ENCODE measurements around the gene UCP1. TPM values are rescaled to one million over a fixed set of nuclear protein-coding genes. Genes with fewer than 3 reads are reported as not detected.
"Not testable (repeated sequence)": the region's sequence is repeated elsewhere in the genome, so short reads cannot be mapped to it uniquely, and the experiment has no call there.

UCP1 gene
- total RNA-seq, 1 donor from 2014 or later: under 0.01 TPM

- TF ChIP-seq CTCF (IDR thresholded peaks at IDR 0.05; ENCODE audit: insufficient read depth, low read length, severe bottlenecking): no peak
- DNase-seq (ENCODE audit: low read depth) (peak; percentile 26), FAIRE-seq (no peak)
- Histone ChIP-seq H3K4me3 (ENCODE audit: low read depth, low read length) (no peak overlapping the region), H3K36me3 (ENCODE audit: control insufficient read depth, insufficient read depth, low read length) (no peaks in the 10 kb centered on the region), H3K27me3 (ENCODE audit: control insufficient read depth, insufficient read depth, low read length) (no peaks in the 10 kb centered on the region)
These were observed 34.7 kb downstream of the UCP1 start for GRCh38 chr4:140533951-140534480.

GRCh38 chr4:140529434-140529833 is 39.3 kb downstream of the UCP1 start:
- no peak for FAIRE-seq
- no peaks in the 10 kb centered on the region for H3K27me3 ChIP-seq (ENCODE audit: control insufficient read depth, insufficient read depth, low read length)
- no peak for DNase-seq (ENCODE audit: low read depth)
- TF ChIP-seq CTCF (IDR thresholded peaks at IDR 0.05; ENCODE audit: insufficient read depth, low read length, severe bottlenecking): no peak
- H3K36me3 ChIP-seq (ENCODE audit: control insufficient read depth, insufficient read depth, low read length): no peaks in the 10 kb centered on the region
- no peak overlapping the region for H3K4me3 ChIP-seq (ENCODE audit: low read depth, low read length)

- Histone ChIP-seq H3K4me3 (ENCODE audit: low read depth, low read length) (peak within 1 kb of the TSS; percentile 89), H3K27me3 (ENCODE audit: control insufficient read depth, insufficient read depth, low read length) (no peaks in the 10 kb centered on the region), H3K36me3 (ENCODE audit: control insufficient read depth, insufficient read depth, low read length) (no peaks in the 10 kb centered on the region)
- peak; percentile 99 for TF ChIP-seq CTCF (IDR thresholded peaks at IDR 0.05; ENCODE audit: insufficient read depth, low read length, severe bottlenecking)
- peak; percentile 88 for DNase-seq (ENCODE audit: low read depth)
- FAIRE-seq: no peak
These were observed 44.7 kb downstream of the UCP1 start, which contains the start of gene ELMOD2 for GRCh38 chr4:140523857-140524742. Gene ELMOD2, plus strand, starts transcription at chr4:140524168. Its CDS starts 1,261 bp downstream, at chr4:140525429.

- FAIRE-seq (no peak), DNase-seq (ENCODE audit: low read depth) (no peak)
- Histone ChIP-seq H3K4me3 (ENCODE audit: low read depth, low read length) (peak overlapping the region; percentile 89), H3K36me3 (ENCODE audit: control insufficient read depth, insufficient read depth, low read length) (no peaks in the 10 kb centered on the region), H3K27me3 (ENCODE audit: control insufficient read depth, insufficient read depth, low read length) (no peaks in the 10 kb centered on the region)
- no peak for TF ChIP-seq CTCF (IDR thresholded peaks at IDR 0.05; ENCODE audit: insufficient read depth, low read length, severe bottlenecking)
These were observed 45.3 kb downstream of the UCP1 start for GRCh38 chr4:140523370-140523856.

- no peak for FAIRE-seq
- no peak for DNase-seq (ENCODE audit: low read depth)
- no peak for TF ChIP-seq CTCF (IDR thresholded peaks at IDR 0.05; ENCODE audit: insufficient read depth, low read length, severe bottlenecking)
- Histone ChIP-seq H3K36me3 (ENCODE audit: control insufficient read depth, insufficient read depth, low read length) (no peaks in the 10 kb centered on the region), H3K4me3 (ENCODE audit: low read depth, low read length) (no peak overlapping the region), H3K27me3 (ENCODE audit: control insufficient read depth, insufficient read depth, low read length) (no peaks in the 10 kb centered on the region)
These were observed 53.3 kb downstream of the UCP1 start for GRCh38 chr4:140515423-140515822.

GRCh38 chr4:140513765-140514164 is 55.0 kb downstream of the UCP1 start:
- not testable (repeated sequence) for FAIRE-seq; H3K27me3 ChIP-seq (ENCODE audit: control insufficient read depth, insufficient read depth, low read length)

More at GRCh38 chr4:140513765-140514164, 55.0 kb downstream of the UCP1 start:
- not testable (repeated sequence) for DNase-seq (ENCODE audit: low read depth); H3K4me3 ChIP-seq (ENCODE audit: low read depth, low read length); H3K36me3 ChIP-seq (ENCODE audit: control insufficient read depth, insufficient read depth, low read length)

Measured in bronchial epithelial cell (primary cell).